Hepatocyte (in vitro differentiated cells): ENCODE results near the gene SEZ6. TPM values are rescaled to one million over a fixed set of nuclear protein-coding genes. Genes with fewer than 3 reads are reported as not detected.

ENCODE experiments used
- DNase-seq: peaks from one replicate; pipeline ENCODE4 v3.0.0-alpha.2; 2016; ENCODE audit warnings: low spot score
- H2AFZ ChIP-seq: fragments of 200-600 bp; sonication (generic); 2 replicates; pipeline ENCODE4 v1.6.0; 2016; ENCODE audit warnings: antibody characterized with exemption, mild to moderate bottlenecking
- H3K27ac ChIP-seq: fragments of 200-600 bp; sonication (generic); 2 replicates; pipeline ENCODE4 v1.5.1; 2016; ENCODE audit warnings: mild to moderate bottlenecking
- H3K27me3 ChIP-seq: fragments of 200-600 bp; sonication (generic); 2 replicates; pipeline ENCODE4 v1.6.1; 2016
- H3K36me3 ChIP-seq: fragments of 200-600 bp; sonication (generic); replicated peaks from 2 replicates; pipeline ENCODE4 v1.5.1; 2016; ENCODE audit warnings: low read depth; ENCODE audit not compliant: insufficient read depth
- H3K4me1 ChIP-seq: fragments of 200-600 bp; sonication (generic); 2 replicates; pipeline ENCODE4 v1.5.1; 2016; ENCODE audit warnings: mild to moderate bottlenecking, moderate library complexity; ENCODE audit not compliant: insufficient read depth
- H3K4me2 ChIP-seq: fragments of 200-600 bp; sonication (generic); 2 replicates; pipeline ENCODE4 v1.6.0; 2016
- H3K4me3 ChIP-seq: fragments of 200-600 bp; sonication (generic); 2 replicates; pipeline ENCODE4 v1.5.1; 2016; ENCODE audit warnings: mild to moderate bottlenecking
- H3K79me2 ChIP-seq: fragments of 200-600 bp; sonication (generic); 2 replicates; pipeline ENCODE4 v1.6.0; 2017; ENCODE audit warnings: mild to moderate bottlenecking
- H3K9me2 ChIP-seq: fragments of 200-600 bp; sonication (generic); replicated peaks from 2 replicates; pipeline ENCODE4 v1.6.0; 2017; ENCODE audit warnings: mild to moderate bottlenecking; ENCODE audit not compliant: insufficient read depth
- H3K9me3 ChIP-seq: fragments of 200-600 bp; sonication (generic); 2 replicates; pipeline ENCODE4 v1.5.1; 2016; ENCODE audit warnings: low read depth, mild to moderate bottlenecking
- H4K20me1 ChIP-seq: fragments of 200-600 bp; sonication (generic); 2 replicates; pipeline ENCODE4 v1.6.0; 2016; ENCODE audit warnings: mild to moderate bottlenecking; ENCODE audit not compliant: insufficient read depth, poor library complexity, severe bottlenecking
- CTCF ChIP-seq: fragments of 200-600 bp; sonication (generic); IDR thresholded peaks from 2 replicates; pipeline ENCODE4 v1.5.1; 2016; ENCODE audit warnings: antibody characterized with exemption, mild to moderate bottlenecking; ENCODE audit not compliant: poor library complexity
- EZH2 ChIP-seq: fragments of 200-600 bp; sonication (generic); IDR thresholded peaks from 2 replicates; pipeline ENCODE4 v1.6.1; 2016; ENCODE audit warnings: antibody characterized with exemption, mild to moderate bottlenecking, borderline replicate concordance
- EZH2phosphoT487 ChIP-seq: fragments of 200-600 bp; sonication (generic); IDR thresholded peaks from one replicate; pipeline ENCODE4 v1.6.1; 2018; ENCODE audit warnings: antibody characterized with exemption, mild to moderate bottlenecking, low read depth, moderate library complexity; ENCODE audit not compliant: unreplicated experiment, severe bottlenecking
- WGBS: methylation state at CpG from one replicate; pipeline ENCODE4 v1.1.6; 2016; ENCODE audit warnings: low lambda C conversion rate; ENCODE audit errors: missing lambda C conversion rate; 5-methylcytosine and 5-hydroxymethylcytosine counted together
- polyA plus RNA-seq: library from polyadenylated mRNA; unstranded; fragments of >200 nt; fragmentation: Nextera tagmentation; extraction: Ambion mirVana; gene quantifications from 2 replicates; pipeline ENCODE4 v1.2.1, GENCODE V29; 2016
- total RNA-seq: library from RNA; depleted of rRNA; stranded (reverse); fragments of >200 nt; gene quantifications from 2 replicates; pipeline ENCODE4 v1.2.3, GENCODE V29; 2014

SEZ6 gene
- total and polyA plus RNA-seq, 2 experiments from 2014 or later = 0.81 to 1.2 TPM

GRCh38 chr17:28956112-28956511, 49.7 kb downstream of the SEZ6 start:
- no peak overlapping the region for H3K4me3 ChIP-seq
- no peaks in the 10 kb centered on the region for H3K4me1 ChIP-seq
- no peak for DNase-seq
- H3K9me3 ChIP-seq = no peaks in the 10 kb centered on the region
- H2AFZ ChIP-seq = no peak overlapping the region
- H4K20me1 ChIP-seq = no peaks in the 10 kb centered on the region
- H3K9me2 ChIP-seq = no peaks in the 10 kb centered on the region
- H3K27ac ChIP-seq = no peak overlapping the region
- no peaks in the 10 kb centered on the region for H3K79me2 ChIP-seq
- 48% methylated on average over 7 of the region's 7 CpGs for WGBS
- no peak overlapping the region for H3K4me2 ChIP-seq
- TF ChIP-seq EZH2phosphoT487 (no peak), CTCF (no peak), EZH2 (no peak)
- H3K36me3 ChIP-seq = no peaks in the 10 kb centered on the region
- H3K27me3 ChIP-seq = no peaks in the 10 kb centered on the region

- peaks cover 6% of the 10 kb centered on the region for H3K79me2 ChIP-seq
- 92% methylated on average over 5 of the region's 5 CpGs for WGBS
- no peaks in the 10 kb centered on the region for H4K20me1 ChIP-seq
- TF ChIP-seq EZH2 = no peak
- TF ChIP-seq EZH2phosphoT487 = no peak
- no peak for TF ChIP-seq CTCF
- H3K4me2 ChIP-seq = no peak overlapping the region
- H3K4me3 ChIP-seq = no peak overlapping the region
- H3K27ac ChIP-seq = no peak overlapping the region
- H3K27me3 ChIP-seq = no peaks in the 10 kb centered on the region
- no peaks in the 10 kb centered on the region for H3K4me1 ChIP-seq
- no peak overlapping the region for H2AFZ ChIP-seq
- DNase-seq = no peak
- no peaks in the 10 kb centered on the region for H3K9me3 ChIP-seq
- H3K36me3 ChIP-seq = no peaks in the 10 kb centered on the region
- no peaks in the 10 kb centered on the region for H3K9me2 ChIP-seq
Observed at GRCh38 chr17:28955408-28955807, 50.4 kb downstream of the SEZ6 start.

GRCh38 chr17:28954886-28955285, 50.9 kb downstream of the SEZ6 start:
- TF ChIP-seq CTCF (no peak), EZH2phosphoT487 (no peak), EZH2 (no peak)
- Histone ChIP-seq H3K4me3 (no peak overlapping the region), H3K27ac (no peak overlapping the region), H3K36me3 (no peaks in the 10 kb centered on the region), H3K9me2 (no peaks in the 10 kb centered on the region), H3K4me1 (no peaks in the 10 kb centered on the region), H3K9me3 (no peaks in the 10 kb centered on the region), H2AFZ (no peak overlapping the region), H3K4me2 (no peak overlapping the region), H3K79me2 (peaks cover 12% of the 10 kb centered on the region), H3K27me3 (no peaks in the 10 kb centered on the region), H4K20me1 (no peaks in the 10 kb centered on the region)
- DNase-seq = no peak
- WGBS = 94% methylated on average over 2 of the region's 2 CpGs

- no peaks in the 10 kb centered on the region for H3K36me3 ChIP-seq
- no peak overlapping the region for H3K4me2 ChIP-seq
- H3K9me3 ChIP-seq = no peaks in the 10 kb centered on the region
- H3K27me3 ChIP-seq = no peaks in the 10 kb centered on the region
- DNase-seq = peak; percentile 64
- TF ChIP-seq CTCF = peak; percentile 62
- TF ChIP-seq EZH2phosphoT487 = no peak
- TF ChIP-seq EZH2 = no peak
- H3K27ac ChIP-seq = no peak overlapping the region
- H3K79me2 ChIP-seq = peaks cover 25% of the 10 kb centered on the region
- no peak overlapping the region for H3K4me3 ChIP-seq
- no peaks in the 10 kb centered on the region for H4K20me1 ChIP-seq
- 33% methylated on average over 5 of the region's 5 CpGs for WGBS
- no peak overlapping the region for H2AFZ ChIP-seq
- no peaks in the 10 kb centered on the region for H3K9me2 ChIP-seq
- H3K4me1 ChIP-seq = no peaks in the 10 kb centered on the region
Observed at GRCh38 chr17:28953444-28954118, 52.3 kb downstream of the SEZ6 start.
